Stomach (tissue), 9 donors: ENCODE data around the gene COPG1. TPM values are rescaled to one million over a fixed set of nuclear protein-coding genes. Genes with fewer than 3 reads are reported as not detected.

Source experiments
- DNase-seq, 2 donors: peaks; one replicate each; pipeline versions ENCODE4 v3.0.0 to v3.0.0-alpha.2; 2013 to 2019
- H3K27ac ChIP-seq, 5 donors: fragments of 200-600 bp in 4 of 5; sonication (generic) in 4 of 5; one replicate each; pipeline ENCODE4 v1.5.1; 2013 to 2019; ENCODE audit warnings: mild to moderate bottlenecking in 1 of 5, moderate library complexity in 1 of 5
- H3K27me3 ChIP-seq, 3 donors: fragments of 200-600 bp; sonication (generic); one replicate each; pipeline ENCODE4 v1.5.1; 2017 to 2019; ENCODE audit warnings: mixed run types in 1 of 3
- H3K36me3 ChIP-seq, 4 donors: fragments of 200-600 bp; sonication (generic); 1 replicate in 3 of 4; 2 replicates in 1 of 4; pipeline ENCODE4 v1.5.1; 2016 to 2019
- H3K4me1 ChIP-seq, 4 donors: fragments of 200-600 bp; sonication (generic); one replicate each; pipeline ENCODE4 v1.5.1; 2016 to 2019
- H3K4me3 ChIP-seq, 4 donors: fragments of 200-600 bp; sonication (generic) in 3 of 4; one replicate each; pipeline ENCODE4 v1.5.1; 2016 to 2019; ENCODE audit warnings: mild to moderate bottlenecking in 1 of 4
- H3K9me3 ChIP-seq, 4 donors: fragments of 200-600 bp; sonication (generic); one replicate each; pipeline ENCODE4 v1.5.1; 2016 to 2019
- EP300 ChIP-seq: sonication (generic); formaldehyde crosslinking; IDR thresholded peaks from one replicate; pipeline ENCODE4 v1.6.1; 2017; ENCODE audit warnings: antibody characterized with exemption
- POLR2A ChIP-seq, 4 donors: fragments of 450-650 bp; IDR thresholded peaks; one replicate each; pipeline ENCODE4 v1.6.1; 2016; ENCODE audit warnings: antibody characterized with exemption in 4 of 4, control low read depth in 2 of 4, mild to moderate bottlenecking in 1 of 4, moderate library complexity in 1 of 4
- POLR2AphosphoS5 ChIP-seq, 3 donors: sonication (generic); formaldehyde crosslinking; IDR thresholded peaks; one replicate each; pipeline ENCODE4 v1.6.1; 2016; ENCODE audit warnings: antibody characterized with exemption in 3 of 3
- WGBS, 5 donors: extraction: QIAGEN DNeasy Blood & Tissue Kit in 3 of 5; methylation state at CpG; one replicate each; pipeline versions ENCODE4 v1.1.5 to v1.1.7; 2013 to 2018; 5-methylcytosine and 5-hydroxymethylcytosine counted together
- intact Hi-C: fragments of 100-400 bp; cut with DNase I; formaldehyde crosslinking; loops from one replicate; pipeline ENCODE4 v1.15.1; 2023; ENCODE audit warnings: low total_unique reads
- polyA plus RNA-seq, 3 donors: library from polyadenylated mRNA; stranded (reverse); fragments of 200-250 nt; gene quantifications; one replicate each; pipeline ENCODE4 v1.2.3, GENCODE V29; 2013
- total RNA-seq, 5 donors: library from RNA; depleted of rRNA; stranded (reverse); fragments of >200 nt; gene quantifications; one replicate each; pipeline versions ENCODE4 v1.1.0 to v1.2.3, GENCODE V29; 2014 to 2016
- TF ChIP-seq, protein P1 (sequence below), 7 experiments: fragments of 450-650 bp in 4 of 7; fragments of 200-600 bp in 3 of 7; sonication (generic) in 3 of 7; IDR thresholded peaks; one replicate each; pipeline ENCODE4 v1.5.1; 2016 to 2019; ENCODE audit warnings: antibody characterized with exemption in 7 of 7, control low read depth in 2 of 7, mild to moderate bottlenecking in 1 of 7
- donor health status: healthy with polysubstance abuse.
- donor health status: Bipolar disorder and iron deficiency.
- donor health status: healthy.

Gene COPG1
- total and polyA plus RNA-seq, 8 donors: 38.5 to 356 (median 113) TPM

DNA sequence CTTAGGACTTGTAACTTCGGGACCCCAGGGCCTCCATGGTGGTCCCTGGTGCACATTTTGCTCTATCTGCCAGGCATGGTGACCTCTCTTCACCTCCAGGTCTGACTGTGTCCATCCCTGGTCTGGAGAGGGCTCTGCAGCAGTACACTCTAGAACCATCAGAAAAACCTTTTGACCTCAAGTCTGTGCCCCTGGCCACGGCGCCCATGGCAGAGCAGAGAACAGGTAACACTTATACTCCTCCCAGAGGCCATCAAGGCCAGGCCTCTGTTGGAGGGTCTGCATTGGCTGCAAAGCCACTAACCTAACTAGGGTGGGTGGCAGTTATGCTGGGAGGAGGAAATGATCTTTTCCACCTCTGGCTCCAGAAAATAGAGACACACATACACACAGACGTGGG is 19.0 kb downstream of the COPG1 start:
- Histone ChIP-seq H3K4me1 (no peaks in the 10 kb centered on the region), H3K9me3 (no peaks in the 10 kb centered on the region), H3K27ac (no peak overlapping the region), H3K36me3 (peaks cover 100% of the 10 kb centered on the region in 4 donors), H3K27me3 (no peaks in the 10 kb centered on the region), H3K4me3 (no peak overlapping the region)
- TF ChIP-seq, protein P1, sequence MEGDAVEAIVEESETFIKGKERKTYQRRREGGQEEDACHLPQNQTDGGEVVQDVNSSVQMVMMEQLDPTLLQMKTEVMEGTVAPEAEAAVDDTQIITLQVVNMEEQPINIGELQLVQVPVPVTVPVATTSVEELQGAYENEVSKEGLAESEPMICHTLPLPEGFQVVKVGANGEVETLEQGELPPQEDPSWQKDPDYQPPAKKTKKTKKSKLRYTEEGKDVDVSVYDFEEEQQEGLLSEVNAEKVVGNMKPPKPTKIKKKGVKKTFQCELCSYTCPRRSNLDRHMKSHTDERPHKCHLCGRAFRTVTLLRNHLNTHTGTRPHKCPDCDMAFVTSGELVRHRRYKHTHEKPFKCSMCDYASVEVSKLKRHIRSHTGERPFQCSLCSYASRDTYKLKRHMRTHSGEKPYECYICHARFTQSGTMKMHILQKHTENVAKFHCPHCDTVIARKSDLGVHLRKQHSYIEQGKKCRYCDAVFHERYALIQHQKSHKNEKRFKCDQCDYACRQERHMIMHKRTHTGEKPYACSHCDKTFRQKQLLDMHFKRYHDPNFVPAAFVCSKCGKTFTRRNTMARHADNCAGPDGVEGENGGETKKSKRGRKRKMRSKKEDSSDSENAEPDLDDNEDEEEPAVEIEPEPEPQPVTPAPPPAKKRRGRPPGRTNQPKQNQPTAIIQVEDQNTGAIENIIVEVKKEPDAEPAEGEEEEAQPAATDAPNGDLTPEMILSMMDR (IDR thresholded peaks at IDR 0.05): no peak
- no peak for TF ChIP-seq POLR2A (IDR thresholded peaks at IDR 0.05)
- 92 to 95% (median 93%) methylated on average over 2 to 4 of the region's 4 CpGs for WGBS, 5 donors
- intact Hi-C loops: no loop called here
- no peak for DNase-seq

DNA sequence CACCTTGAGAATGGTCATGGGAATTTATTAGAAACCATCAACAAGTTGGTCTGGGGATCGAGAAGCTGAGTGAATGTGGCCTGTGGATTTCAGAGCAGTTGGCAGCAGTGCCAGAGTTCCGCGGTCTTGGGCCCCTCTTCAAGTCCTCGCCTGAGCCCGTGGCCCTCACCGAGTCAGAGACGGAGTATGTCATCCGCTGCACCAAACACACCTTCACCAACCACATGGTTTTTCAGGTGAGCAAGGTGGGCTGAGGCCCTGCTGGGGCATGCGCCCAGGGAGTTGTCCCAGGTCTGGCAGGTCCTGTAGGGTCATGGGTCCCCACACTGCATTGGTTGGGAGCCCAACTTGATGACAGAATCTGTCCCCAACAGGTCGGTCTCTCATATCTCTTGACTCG is 22.3 kb downstream of the COPG1 start:
- Histone ChIP-seq H3K4me1 (no peaks in the 10 kb centered on the region), H3K36me3 (peaks cover 100% of the 10 kb centered on the region in 4 donors), H3K9me3 (no peaks in the 10 kb centered on the region), H3K4me3 (no peak overlapping the region), H3K27ac (no peak overlapping the region), H3K27me3 (no peaks in the 10 kb centered on the region)
- WGBS, 5 donors: 91 to 97% (median 93%) methylated on average over 10 to 11 of the region's 11 CpGs
- DNase-seq: no peak
- TF ChIP-seq EP300 (no peak), POLR2AphosphoS5 (IDR thresholded peaks at IDR 0.05) (no peak), POLR2A (IDR thresholded peaks at IDR 0.05) (no peak)
- TF ChIP-seq, protein P1 (IDR thresholded peaks at IDR 0.05): no peak
- intact Hi-C loops: no loop called here

DNA sequence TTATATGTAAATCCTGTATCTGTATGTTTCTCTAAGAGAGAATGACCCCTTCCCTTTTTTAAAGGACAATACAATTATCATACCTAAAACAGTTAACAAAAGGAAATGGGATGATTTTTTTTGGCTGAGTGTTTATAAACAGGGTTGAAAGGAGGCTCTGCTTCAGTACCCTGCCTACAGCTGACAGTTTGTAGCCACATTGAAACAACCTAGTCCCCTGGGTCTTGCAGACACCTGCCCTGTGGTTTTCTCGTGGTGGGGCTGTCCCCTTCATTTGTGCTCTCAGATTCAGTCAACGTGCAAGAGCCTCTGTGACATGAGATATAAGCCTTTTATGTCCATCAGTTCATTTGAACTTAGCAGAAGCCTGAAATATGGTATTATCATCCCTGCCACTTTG is 27.0 kb downstream of the COPG1 start:
- peak in 1 of 2 donors; percentile 33 for DNase-seq
- H3K27ac ChIP-seq: no peak overlapping the region
- intact Hi-C loops: no loop called here
- 47 to 71% (median 57%) methylated on average over 2 of the region's 2 CpGs for WGBS, 5 donors
- peaks cover 58 to 66% (median 65%) of the 10 kb centered on the region in 4 donors for H3K36me3 ChIP-seq
- peaks cover 14 to 36% (median 32%) of the 10 kb centered on the region in 4 donors for H3K4me1 ChIP-seq
- no peak overlapping the region for H3K4me3 ChIP-seq
- TF ChIP-seq, protein P1 (IDR thresholded peaks at IDR 0.05): no peak
- TF ChIP-seq POLR2AphosphoS5 (IDR thresholded peaks at IDR 0.05): no peak
- TF ChIP-seq EP300: no peak
- TF ChIP-seq POLR2A (IDR thresholded peaks at IDR 0.05): no peak
- H3K9me3 ChIP-seq: no peaks in the 10 kb centered on the region
- H3K27me3 ChIP-seq: no peaks in the 10 kb centered on the region

DNA sequence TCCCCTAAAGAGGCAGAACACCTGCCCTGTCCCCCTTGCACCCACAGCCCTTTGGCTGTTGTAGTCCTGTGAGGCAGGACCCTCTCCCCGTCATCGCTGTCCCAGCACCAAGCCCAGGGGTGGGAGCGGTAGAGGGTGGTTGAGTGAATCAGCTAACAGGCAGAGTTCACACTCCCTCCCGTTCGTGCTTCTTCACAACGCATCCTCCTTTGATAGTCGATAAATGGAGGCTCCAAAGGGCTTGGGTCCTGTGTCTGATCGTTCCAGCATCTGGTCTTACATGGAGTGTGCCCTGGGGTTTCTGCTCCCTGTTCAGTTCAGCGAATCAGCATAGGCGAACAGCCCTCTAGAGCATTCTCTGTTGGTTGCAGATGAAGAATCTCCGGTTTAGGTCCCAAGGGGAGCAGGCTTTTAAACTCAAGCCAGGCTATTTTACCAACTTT is 28.4 kb downstream of the COPG1 start:
- TF ChIP-seq POLR2AphosphoS5 (IDR thresholded peaks at IDR 0.05): no peak
- TF ChIP-seq POLR2A (IDR thresholded peaks at IDR 0.05): no peak
- TF ChIP-seq EP300: no peak
- TF ChIP-seq, protein P1 (IDR thresholded peaks at IDR 0.05): no peak
- Histone ChIP-seq H3K4me3 (peak overlapping the region; percentile 72 to 93 (median 88)), H3K27ac (peak overlapping the region; percentile 72 to 99 (median 98)), H3K36me3 (peaks cover 44 to 51% (median 51%) of the 10 kb centered on the region in 4 donors), H3K9me3 (no peaks in the 10 kb centered on the region), H3K4me1 (peaks cover 14 to 49% (median 40%) of the 10 kb centered on the region in 4 donors), H3K27me3 (no peaks in the 10 kb centered on the region)
- intact Hi-C loops: no loop called here
- 69 to 79% (median 71%) methylated on average over 11 of the region's 11 CpGs for WGBS, 5 donors
- peak in 1 of 2 donors; percentile 45 for DNase-seq
